NCI-H2029 treated with DMSO at 0.1 percent for 48 hours (cell line): Measurements from ENCODE around the gene ERC2.
A peak's percentile ranks its signal among the peaks of the same experiment; 100 is the strongest.

Source experiments
- DNase-seq: peaks from one replicate; lab custom pipeline; 2025; lab: John Stamatoyannopoulos, UW

The ERC2 gene

GRCh38 chr3:55646121-55646520, 822.1 kb downstream of the ERC2 start:
- no peak for DNase-seq

GRCh38 chr3:55645422-55645821, 822.8 kb downstream of the ERC2 start:
- DNase-seq, result no peak

GRCh38 chr3:55643283-55643682, 825.0 kb downstream of the ERC2 start:
- no peak for DNase-seq

- no peak for DNase-seq
Measured at GRCh38 chr3:55641964-55642363, 826.3 kb downstream of the ERC2 start.

- no peak for DNase-seq
Measured at GRCh38 chr3:55639896-55640765, 828.1 kb downstream of the ERC2 start.

- DNase-seq, result no peak
Measured at GRCh38 chr3:55639143-55639542, 829.1 kb downstream of the ERC2 start.

GRCh38 chr3:55637906-55638638, 830.2 kb downstream of the ERC2 start:
- DNase-seq, result no peak

GRCh38 chr3:55636300-55637195, 831.7 kb downstream of the ERC2 start:
- DNase-seq, result no peak

GRCh38 chr3:55634345-55634744, 833.9 kb downstream of the ERC2 start:
- DNase-seq, result no peak

GRCh38 chr3:55633333-55633732, 834.9 kb downstream of the ERC2 start:
- DNase-seq, result no peak

- no peak for DNase-seq
Measured at GRCh38 chr3:55631766-55632331, 836.4 kb downstream of the ERC2 start.

GRCh38 chr3:55630921-55631299, 837.4 kb downstream of the ERC2 start:
- DNase-seq, result no peak

- no peak for DNase-seq
Measured at GRCh38 chr3:55630280-55630920, 837.9 kb downstream of the ERC2 start.

- peak; percentile 48 for DNase-seq
Measured at GRCh38 chr3:55629432-55629831, 838.8 kb downstream of the ERC2 start.

- no peak for DNase-seq
Measured at GRCh38 chr3:55626279-55626665, 842.0 kb downstream of the ERC2 start.

GRCh38 chr3:55624238-55624637, 844.0 kb downstream of the ERC2 start:
- no peak for DNase-seq

- no peak for DNase-seq
Measured at GRCh38 chr3:55623786-55624185, 844.5 kb downstream of the ERC2 start.

GRCh38 chr3:55622733-55623132, 845.5 kb downstream of the ERC2 start:
- DNase-seq, result no peak

- DNase-seq, result no peak
Measured at GRCh38 chr3:55622116-55622515, 846.2 kb downstream of the ERC2 start.

- no peak for DNase-seq
Measured at GRCh38 chr3:55621648-55622047, 846.6 kb downstream of the ERC2 start.

GRCh38 chr3:55621026-55621422, 847.2 kb downstream of the ERC2 start:
- DNase-seq, result no peak
